OCI-LY1 (cell line): ENCODE data around the gene OR2AG1.

Experiments used
- EZH2 ChIP-seq: fragments of 200-600 bp; sonication (generic), shearing (Covaris generic); IDR thresholded peaks from 2 replicates; pipeline ENCODE4 v1.8.0; 2017; ENCODE audit warnings: borderline replicate concordance, mixed run types, mild to moderate bottlenecking, antibody characterized with exemption, low read length, moderate library complexity, mixed read lengths
- TF ChIP-seq, protein P1 (sequence below): fragments of 200-600 bp; sonication (generic), shearing (Covaris generic); IDR thresholded peaks from 2 replicates; pipeline ENCODE4 v1.5.1; 2017; ENCODE audit warnings: mild to moderate bottlenecking, antibody characterized with exemption, low read length, moderate library complexity, mixed read lengths

DNA sequence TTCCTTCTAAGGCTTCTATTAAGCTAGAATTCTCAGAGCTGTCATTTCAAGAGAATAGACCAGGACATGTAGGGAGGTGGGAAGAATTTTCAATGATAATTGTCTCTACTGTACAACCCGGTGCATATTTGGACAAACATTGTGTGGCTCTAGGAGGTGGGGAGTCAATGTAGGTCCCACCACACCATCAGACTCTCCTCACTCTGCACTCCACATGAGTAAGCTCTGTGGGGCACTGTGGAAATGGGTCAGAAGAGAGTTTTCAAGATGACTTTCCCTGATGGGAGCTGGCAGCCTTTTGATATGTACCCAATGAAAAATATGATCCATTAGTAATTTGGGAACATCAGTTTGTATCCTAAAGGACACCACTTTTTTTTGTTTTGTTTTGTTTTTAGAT is 44.2 kb upstream of the OR2AG1 start:
- no peak for TF ChIP-seq EZH2
- TF ChIP-seq, protein P1, sequence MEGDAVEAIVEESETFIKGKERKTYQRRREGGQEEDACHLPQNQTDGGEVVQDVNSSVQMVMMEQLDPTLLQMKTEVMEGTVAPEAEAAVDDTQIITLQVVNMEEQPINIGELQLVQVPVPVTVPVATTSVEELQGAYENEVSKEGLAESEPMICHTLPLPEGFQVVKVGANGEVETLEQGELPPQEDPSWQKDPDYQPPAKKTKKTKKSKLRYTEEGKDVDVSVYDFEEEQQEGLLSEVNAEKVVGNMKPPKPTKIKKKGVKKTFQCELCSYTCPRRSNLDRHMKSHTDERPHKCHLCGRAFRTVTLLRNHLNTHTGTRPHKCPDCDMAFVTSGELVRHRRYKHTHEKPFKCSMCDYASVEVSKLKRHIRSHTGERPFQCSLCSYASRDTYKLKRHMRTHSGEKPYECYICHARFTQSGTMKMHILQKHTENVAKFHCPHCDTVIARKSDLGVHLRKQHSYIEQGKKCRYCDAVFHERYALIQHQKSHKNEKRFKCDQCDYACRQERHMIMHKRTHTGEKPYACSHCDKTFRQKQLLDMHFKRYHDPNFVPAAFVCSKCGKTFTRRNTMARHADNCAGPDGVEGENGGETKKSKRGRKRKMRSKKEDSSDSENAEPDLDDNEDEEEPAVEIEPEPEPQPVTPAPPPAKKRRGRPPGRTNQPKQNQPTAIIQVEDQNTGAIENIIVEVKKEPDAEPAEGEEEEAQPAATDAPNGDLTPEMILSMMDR, result no peak
